ENCODE data around the gene CDK9. TPM values are rescaled to one million over a fixed set of nuclear protein-coding genes. Genes with fewer than 3 reads are reported as not detected.
A peak's percentile ranks its signal among the peaks of the same experiment; 100 is the strongest.

The CDK9 gene
- 36.0 and 38.6 TPM in 2 replicates for polyA plus RNA-seq (2013)

DNA sequence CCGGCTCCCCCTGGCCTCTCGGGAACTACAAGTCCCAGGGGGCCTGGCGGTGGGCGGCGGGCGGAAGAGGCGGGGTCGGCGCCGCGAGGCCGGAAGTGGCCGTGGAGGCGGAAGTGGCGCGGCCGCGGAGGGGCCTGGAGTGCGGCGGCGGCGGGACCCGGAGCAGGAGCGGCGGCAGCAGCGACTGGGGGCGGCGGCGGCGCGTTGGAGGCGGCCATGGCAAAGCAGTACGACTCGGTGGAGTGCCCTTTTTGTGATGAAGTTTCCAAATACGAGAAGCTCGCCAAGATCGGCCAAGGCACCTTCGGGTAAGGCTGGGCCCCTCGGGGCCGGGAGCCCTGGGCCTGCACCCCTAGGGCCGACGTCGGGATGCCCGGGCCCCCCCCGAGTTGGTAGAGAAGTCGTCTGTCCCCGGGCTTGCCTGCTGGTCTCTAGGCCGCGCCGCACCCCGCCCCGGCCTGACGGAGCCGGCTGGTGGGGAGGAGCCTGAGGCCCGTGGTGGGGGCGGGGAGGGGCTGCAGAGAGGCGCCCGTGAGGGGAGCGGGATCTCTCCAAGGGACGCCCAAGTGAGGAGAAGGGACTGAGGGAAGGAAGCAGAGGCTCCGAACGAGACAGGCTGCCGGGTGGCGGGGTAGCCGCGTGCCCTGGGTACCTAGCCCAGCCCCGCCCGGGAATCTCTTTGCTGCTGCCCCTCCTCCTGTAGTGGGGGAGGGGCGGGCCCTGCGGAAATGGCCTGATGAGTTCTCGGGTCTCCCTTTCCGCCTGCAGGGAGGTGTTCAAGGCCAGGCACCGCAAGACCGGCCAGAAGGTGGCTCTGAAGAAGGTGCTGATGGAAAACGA, at the start of gene CDK9:
TSS of gene CDK9 (plus strand) at position 102 of the 840 bp plus-strand sequence. CDS start at position 217, 115 bp downstream.
- peak within 1 kb of the TSS; percentile 29 for H2BK12ac ChIP-seq (ENCODE audit: low read length)
- H3K36me3 ChIP-seq (ENCODE audit: control insufficient read depth in 1 of 2, insufficient read depth in 2 of 2, low read length in 2 of 2), result peaks cover 39% of the 10 kb centered on the region in 2 experiments
- H3K79me1 ChIP-seq (ENCODE audit: low read length), result peaks cover 6% of the 10 kb centered on the region
- peak within 1 kb of the TSS; percentile 94 for H2BK120ac ChIP-seq (ENCODE audit: insufficient read depth, low read length, poor library complexity)
- H3K4me2 ChIP-seq (ENCODE audit: low read length), result peak within 1 kb of the TSS; percentile 93
- peak within 1 kb of the TSS; percentile 95 for H2BK5ac ChIP-seq (ENCODE audit: low read depth, low read length, poor library complexity)
- peak within 1 kb of the TSS; percentile 97 for H3K4ac ChIP-seq (ENCODE audit: low read depth, low read length)
- peak within 1 kb of the TSS; percentile 92 for H4K8ac ChIP-seq (ENCODE audit: low read depth, low read length)
- H3K18ac ChIP-seq (ENCODE audit: low read length), result peak within 1 kb of the TSS; percentile 98
- no CpG with 5 or more reads among the region's 75 CpGs for WGBS (ENCODE audit: extremely low coverage, insufficient coverage, insufficient read length)
- peak within 1 kb of the TSS; percentile 90 for H4K12ac ChIP-seq (ENCODE audit: low read depth, low read length)
- peak within 1 kb of the TSS; percentile 98 for H3K14ac ChIP-seq (ENCODE audit: low read length)
- peak within 1 kb of the TSS; percentile 86 for H2AFZ ChIP-seq (ENCODE audit: insufficient read depth, low read length, poor library complexity)
- peaks cover 8% of the 10 kb centered on the region for H3K79me2 ChIP-seq (ENCODE audit: control insufficient read depth, insufficient read depth, low read length, poor library complexity)
- peak within 1 kb of the TSS; percentile 93 for H3K27ac ChIP-seq (ENCODE audit: low read depth, low read length)
- no peaks in the 10 kb centered on the region for H3K9me3 ChIP-seq (ENCODE audit: insufficient read depth, low read depth, low read length)
- H3K27me3 ChIP-seq (ENCODE audit: insufficient read depth, low read length), result no peaks in the 10 kb centered on the region
- peak within 1 kb of the TSS; percentile 93 for H3K4me3 ChIP-seq (ENCODE audit: low read depth, low read length)
- H3K23ac ChIP-seq (ENCODE audit: low read length), result no peak within 1 kb of the TSS
- H3K4me1 ChIP-seq (ENCODE audit: control insufficient read depth in 1 of 2, insufficient read depth in 2 of 2, low read length in 2 of 2), result peaks cover 0 to 3% of the 10 kb centered on the region in 2 experiments
- H2AK5ac ChIP-seq (ENCODE audit: low read length), result peak within 1 kb of the TSS; percentile 95
- peak within 1 kb of the TSS; percentile 75 for H3K9ac ChIP-seq (ENCODE audit: low read length)
- peak within 1 kb of the TSS; percentile 96 for H4K91ac ChIP-seq (ENCODE audit: low read depth, low read length)
- DNase-seq, result peak; percentile 81 to 92

DNA sequence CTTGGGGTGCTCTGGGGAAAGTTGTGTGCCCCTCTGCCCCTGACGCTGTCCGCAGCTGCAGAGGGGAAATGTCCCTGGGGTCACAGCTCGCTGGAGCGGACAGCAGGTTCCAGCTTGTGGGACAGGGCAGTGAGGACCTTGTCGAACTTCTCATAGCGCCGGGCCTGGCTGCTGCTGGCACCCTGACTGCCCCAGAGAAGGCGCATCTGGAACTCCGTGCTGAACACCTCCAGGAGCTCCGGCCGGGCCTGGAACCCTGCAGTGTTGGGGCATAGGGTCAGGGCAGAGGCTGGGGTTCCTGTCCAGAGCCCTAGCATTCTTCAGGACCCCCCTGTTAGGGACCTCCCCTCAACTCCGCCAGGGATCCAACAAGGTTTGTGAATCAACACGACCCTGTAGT, 47.2 kb upstream of the CDK9 start:
- Histone ChIP-seq H2AFZ (ENCODE audit: insufficient read depth, low read length, poor library complexity) (no peak overlapping the region), H4K12ac (ENCODE audit: low read depth, low read length) (no peak overlapping the region), H3K36me3 (ENCODE audit: control insufficient read depth in 1 of 2, insufficient read depth in 2 of 2, low read length in 2 of 2) (no peaks in the 10 kb centered on the region), H3K4me3 (ENCODE audit: low read depth, low read length) (no peak overlapping the region), H3K4ac (ENCODE audit: low read depth, low read length) (no peak overlapping the region), H3K79me1 (ENCODE audit: low read length) (peaks cover 8% of the 10 kb centered on the region), H2BK5ac (ENCODE audit: low read depth, low read length, poor library complexity) (no peak overlapping the region), H3K79me2 (ENCODE audit: control insufficient read depth, insufficient read depth, low read length, poor library complexity) (peaks cover 2% of the 10 kb centered on the region), H3K27ac (ENCODE audit: low read depth, low read length) (no peak overlapping the region), H2BK12ac (ENCODE audit: low read length) (no peak overlapping the region), H3K18ac (ENCODE audit: low read length) (no peak overlapping the region), H3K9ac (ENCODE audit: low read length) (no peak overlapping the region), H3K14ac (ENCODE audit: low read length) (no peak overlapping the region), H4K8ac (ENCODE audit: low read depth, low read length) (no peak overlapping the region), H3K27me3 (ENCODE audit: insufficient read depth, low read length) (no peaks in the 10 kb centered on the region), H3K23ac (ENCODE audit: low read length) (no peak overlapping the region), H2BK120ac (ENCODE audit: insufficient read depth, low read length, poor library complexity) (no peak overlapping the region), H3K4me1 (ENCODE audit: control insufficient read depth in 1 of 2, insufficient read depth in 2 of 2, low read length in 2 of 2) (peaks cover 16% of the 10 kb centered on the region in 2 experiments), H2AK5ac (ENCODE audit: low read length) (no peak overlapping the region), H4K91ac (ENCODE audit: low read depth, low read length) (no peak overlapping the region), H3K4me2 (ENCODE audit: low read length) (no peak overlapping the region), H3K9me3 (ENCODE audit: insufficient read depth, low read depth, low read length) (no peaks in the 10 kb centered on the region)
- no CpG with 5 or more reads among the region's 13 CpGs for WGBS (ENCODE audit: extremely low coverage, insufficient coverage, insufficient read length)
- no peak for DNase-seq

DNA sequence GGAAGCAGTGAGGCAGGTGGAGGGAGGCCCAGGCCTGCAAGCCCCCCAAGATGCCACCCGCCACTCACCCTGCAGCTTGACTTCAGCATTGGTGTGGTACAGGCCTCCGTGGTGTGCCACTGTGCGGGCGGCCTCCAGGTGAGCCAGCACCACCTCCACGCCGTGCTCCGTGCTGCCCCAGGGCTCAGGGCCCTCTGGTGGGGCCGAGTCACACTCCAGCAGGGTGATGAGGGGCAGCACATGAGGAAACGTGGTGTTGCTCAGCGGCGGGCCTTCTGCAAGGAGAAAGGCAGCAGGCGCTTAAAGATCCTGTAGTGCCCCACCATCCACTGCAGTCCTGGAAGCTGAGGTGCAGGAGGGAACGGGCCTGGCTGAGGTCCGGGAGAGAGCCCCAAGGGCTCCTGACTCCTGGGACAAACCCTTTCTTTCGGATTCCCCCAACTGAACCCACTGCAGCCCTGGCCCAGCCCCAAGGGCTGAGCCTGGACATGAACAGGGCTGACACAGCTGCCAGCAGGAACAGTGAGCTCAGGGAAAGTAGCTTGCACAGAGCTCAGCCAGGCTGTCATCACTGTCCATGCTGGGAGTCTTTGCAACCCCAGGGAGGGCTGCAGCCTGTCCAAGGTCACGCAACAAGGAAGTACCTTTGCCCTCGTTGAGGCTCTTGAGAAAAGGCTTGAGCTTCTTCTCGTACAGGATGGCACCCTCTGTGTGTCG, 46.1 kb upstream of the CDK9 start:
- Histone ChIP-seq H3K79me2 (ENCODE audit: control insufficient read depth, insufficient read depth, low read length, poor library complexity) (peaks cover 2% of the 10 kb centered on the region), H3K9ac (ENCODE audit: low read length) (no peak overlapping the region), H3K27ac (ENCODE audit: low read depth, low read length) (no peak overlapping the region), H3K23ac (ENCODE audit: low read length) (no peak overlapping the region), H3K36me3 (ENCODE audit: control insufficient read depth in 1 of 2, insufficient read depth in 2 of 2, low read length in 2 of 2) (no peaks in the 10 kb centered on the region), H2BK120ac (ENCODE audit: insufficient read depth, low read length, poor library complexity) (no peak overlapping the region), H3K4ac (ENCODE audit: low read depth, low read length) (no peak overlapping the region), H2BK5ac (ENCODE audit: low read depth, low read length, poor library complexity) (no peak overlapping the region), H4K91ac (ENCODE audit: low read depth, low read length) (no peak overlapping the region), H4K12ac (ENCODE audit: low read depth, low read length) (no peak overlapping the region), H2AK5ac (ENCODE audit: low read length) (peak overlapping the region; percentile 18), H2BK12ac (ENCODE audit: low read length) (peak overlapping the region; percentile 78), H3K18ac (ENCODE audit: low read length) (no peak overlapping the region), H3K27me3 (ENCODE audit: insufficient read depth, low read length) (no peaks in the 10 kb centered on the region), H4K8ac (ENCODE audit: low read depth, low read length) (no peak overlapping the region), H2AFZ (ENCODE audit: insufficient read depth, low read length, poor library complexity) (no peak overlapping the region), H3K14ac (ENCODE audit: low read length) (no peak overlapping the region), H3K4me1 (ENCODE audit: control insufficient read depth in 1 of 2, insufficient read depth in 2 of 2, low read length in 2 of 2) (peaks cover 11 to 12% of the 10 kb centered on the region in 2 experiments), H3K79me1 (ENCODE audit: low read length) (peaks cover 5% of the 10 kb centered on the region), H3K4me2 (ENCODE audit: low read length) (no peak overlapping the region), H3K4me3 (ENCODE audit: low read depth, low read length) (no peak overlapping the region), H3K9me3 (ENCODE audit: insufficient read depth, low read depth, low read length) (no peaks in the 10 kb centered on the region)
- no CpG with 5 or more reads among the region's 19 CpGs for WGBS (ENCODE audit: extremely low coverage, insufficient coverage, insufficient read length)
- DNase-seq, result no peak

DNA sequence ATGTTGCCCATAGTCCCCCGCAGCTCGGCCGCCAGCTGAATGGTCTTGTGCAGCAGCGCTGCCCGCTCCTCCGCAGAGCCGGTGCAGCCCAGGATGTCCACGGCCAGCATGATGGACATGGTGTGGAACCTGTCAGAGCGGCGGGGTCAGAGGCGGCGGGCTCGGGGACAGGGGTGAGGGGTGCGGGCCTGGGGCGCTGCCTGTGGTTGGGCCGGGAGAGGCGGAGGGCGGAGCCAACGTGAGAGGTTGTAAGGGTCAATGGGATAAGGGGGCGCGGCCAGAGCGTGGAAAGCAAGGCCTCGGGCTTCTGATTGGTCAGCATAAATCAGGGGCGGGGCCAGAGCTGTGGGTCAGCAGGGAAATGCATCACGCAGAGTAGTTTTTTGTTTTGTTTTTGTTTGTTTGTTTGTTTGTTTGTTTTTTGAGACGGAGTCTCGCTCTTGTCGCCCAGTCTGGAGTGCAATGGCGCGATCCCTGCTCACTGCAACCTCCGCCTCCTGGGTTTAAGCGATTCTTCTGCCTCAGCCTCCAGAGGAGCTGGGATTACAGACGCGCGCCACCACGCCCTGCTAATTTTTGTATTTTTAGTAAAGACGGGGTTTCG, 43.9 kb upstream of the CDK9 start:
- H2BK120ac ChIP-seq (ENCODE audit: insufficient read depth, low read length, poor library complexity), result no peak overlapping the region
- no peak overlapping the region for H2BK12ac ChIP-seq (ENCODE audit: low read length)
- no peak overlapping the region for H2AK5ac ChIP-seq (ENCODE audit: low read length)
- H3K9ac ChIP-seq (ENCODE audit: low read length), result no peak overlapping the region
- no peak overlapping the region for H3K14ac ChIP-seq (ENCODE audit: low read length)
- no peaks in the 10 kb centered on the region for H3K36me3 ChIP-seq (ENCODE audit: control insufficient read depth in 1 of 2, insufficient read depth in 2 of 2, low read length in 2 of 2)
- H4K8ac ChIP-seq (ENCODE audit: low read depth, low read length), result no peak overlapping the region
- no peak overlapping the region for H4K12ac ChIP-seq (ENCODE audit: low read depth, low read length)
- no peak overlapping the region for H3K27ac ChIP-seq (ENCODE audit: low read depth, low read length)
- H3K4me2 ChIP-seq (ENCODE audit: low read length), result peak overlapping the region; percentile 35
- H2AFZ ChIP-seq (ENCODE audit: insufficient read depth, low read length, poor library complexity), result peak overlapping the region; percentile 30
- H3K79me2 ChIP-seq (ENCODE audit: control insufficient read depth, insufficient read depth, low read length, poor library complexity), result no peaks in the 10 kb centered on the region
- no peak overlapping the region for H2BK5ac ChIP-seq (ENCODE audit: low read depth, low read length, poor library complexity)
- H3K27me3 ChIP-seq (ENCODE audit: insufficient read depth, low read length), result no peaks in the 10 kb centered on the region
- H3K4me3 ChIP-seq (ENCODE audit: low read depth, low read length), result no peak overlapping the region
- H3K4ac ChIP-seq (ENCODE audit: low read depth, low read length), result no peak overlapping the region
- no peaks in the 10 kb centered on the region for H3K9me3 ChIP-seq (ENCODE audit: insufficient read depth, low read depth, low read length)
- DNase-seq, result peak; percentile 85 to 89
- no peak overlapping the region for H3K18ac ChIP-seq (ENCODE audit: low read length)
- H3K79me1 ChIP-seq (ENCODE audit: low read length), result peaks cover 3% of the 10 kb centered on the region
- peaks cover 11 to 12% of the 10 kb centered on the region in 2 experiments for H3K4me1 ChIP-seq (ENCODE audit: control insufficient read depth in 1 of 2, insufficient read depth in 2 of 2, low read length in 2 of 2)
- no peak overlapping the region for H3K23ac ChIP-seq (ENCODE audit: low read length)
- peak overlapping the region; percentile 22 for H4K91ac ChIP-seq (ENCODE audit: low read depth, low read length)
- no CpG with 5 or more reads among the region's 38 CpGs for WGBS (ENCODE audit: extremely low coverage, insufficient coverage, insufficient read length)
